HEK293T (cell line): ENCODE results near the gene TRIM67.

Experiments
- FOXA1 ChIP-seq: fragments of 450-650 bp; IDR thresholded peaks from 2 replicates; pipeline ENCODE4 v1.6.1; 2016; ENCODE audit warnings: mild to moderate bottlenecking
- ZNF384 ChIP-seq: fragments of 450-650 bp; IDR thresholded peaks from 2 replicates; pipeline ENCODE4 v1.6.1; 2016

GRCh38 chr1:231242516-231243198 lies 80.8 kb downstream of the TRIM67 start:
- no peak for TF ChIP-seq FOXA1
- TF ChIP-seq ZNF384 = no peak
